ENCODE measurements around the gene ALDOB.

DNA sequence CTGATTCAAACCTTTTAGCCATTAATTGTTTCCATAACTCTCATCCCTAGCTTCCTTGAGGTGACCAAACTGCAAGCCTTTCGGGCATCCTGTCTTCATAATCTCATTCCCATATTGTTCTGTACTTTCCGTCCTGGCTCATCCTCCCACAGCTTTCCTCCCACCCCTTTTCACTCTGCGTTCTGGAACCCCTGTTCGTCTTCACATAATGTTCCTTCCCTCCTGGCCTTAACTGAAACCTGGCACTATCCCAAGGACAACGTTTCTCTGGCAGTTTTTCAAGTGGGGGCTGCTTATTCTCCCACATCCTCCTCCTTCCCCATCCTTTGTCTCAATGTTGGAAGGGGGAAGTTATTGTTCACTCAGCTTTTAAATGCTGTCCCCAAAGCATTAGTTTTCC, 35.5 kb downstream of the ALDOB start:
- TF ChIP-seq, protein P1, sequence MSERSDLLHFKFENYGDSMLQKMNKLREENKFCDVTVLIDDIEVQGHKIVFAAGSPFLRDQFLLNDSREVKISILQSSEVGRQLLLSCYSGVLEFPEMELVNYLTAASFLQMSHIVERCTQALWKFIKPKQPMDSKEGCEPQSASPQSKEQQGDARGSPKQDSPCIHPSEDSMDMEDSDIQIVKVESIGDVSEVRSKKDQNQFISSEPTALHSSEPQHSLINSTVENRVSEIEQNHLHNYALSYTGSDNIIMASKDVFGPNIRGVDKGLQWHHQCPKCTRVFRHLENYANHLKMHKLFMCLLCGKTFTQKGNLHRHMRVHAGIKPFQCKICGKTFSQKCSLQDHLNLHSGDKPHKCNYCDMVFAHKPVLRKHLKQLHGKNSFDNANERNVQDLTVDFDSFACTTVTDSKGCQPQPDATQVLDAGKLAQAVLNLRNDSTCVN (tag by site-specific recombination; optimal IDR thresholded peaks at IDR 0.05) = no peak
- TF ChIP-seq, protein P2, sequence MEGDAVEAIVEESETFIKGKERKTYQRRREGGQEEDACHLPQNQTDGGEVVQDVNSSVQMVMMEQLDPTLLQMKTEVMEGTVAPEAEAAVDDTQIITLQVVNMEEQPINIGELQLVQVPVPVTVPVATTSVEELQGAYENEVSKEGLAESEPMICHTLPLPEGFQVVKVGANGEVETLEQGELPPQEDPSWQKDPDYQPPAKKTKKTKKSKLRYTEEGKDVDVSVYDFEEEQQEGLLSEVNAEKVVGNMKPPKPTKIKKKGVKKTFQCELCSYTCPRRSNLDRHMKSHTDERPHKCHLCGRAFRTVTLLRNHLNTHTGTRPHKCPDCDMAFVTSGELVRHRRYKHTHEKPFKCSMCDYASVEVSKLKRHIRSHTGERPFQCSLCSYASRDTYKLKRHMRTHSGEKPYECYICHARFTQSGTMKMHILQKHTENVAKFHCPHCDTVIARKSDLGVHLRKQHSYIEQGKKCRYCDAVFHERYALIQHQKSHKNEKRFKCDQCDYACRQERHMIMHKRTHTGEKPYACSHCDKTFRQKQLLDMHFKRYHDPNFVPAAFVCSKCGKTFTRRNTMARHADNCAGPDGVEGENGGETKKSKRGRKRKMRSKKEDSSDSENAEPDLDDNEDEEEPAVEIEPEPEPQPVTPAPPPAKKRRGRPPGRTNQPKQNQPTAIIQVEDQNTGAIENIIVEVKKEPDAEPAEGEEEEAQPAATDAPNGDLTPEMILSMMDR (tag by site-specific recombination; IDR thresholded peaks at IDR 0.05) = no peak
- TF ChIP-seq, protein P3, sequence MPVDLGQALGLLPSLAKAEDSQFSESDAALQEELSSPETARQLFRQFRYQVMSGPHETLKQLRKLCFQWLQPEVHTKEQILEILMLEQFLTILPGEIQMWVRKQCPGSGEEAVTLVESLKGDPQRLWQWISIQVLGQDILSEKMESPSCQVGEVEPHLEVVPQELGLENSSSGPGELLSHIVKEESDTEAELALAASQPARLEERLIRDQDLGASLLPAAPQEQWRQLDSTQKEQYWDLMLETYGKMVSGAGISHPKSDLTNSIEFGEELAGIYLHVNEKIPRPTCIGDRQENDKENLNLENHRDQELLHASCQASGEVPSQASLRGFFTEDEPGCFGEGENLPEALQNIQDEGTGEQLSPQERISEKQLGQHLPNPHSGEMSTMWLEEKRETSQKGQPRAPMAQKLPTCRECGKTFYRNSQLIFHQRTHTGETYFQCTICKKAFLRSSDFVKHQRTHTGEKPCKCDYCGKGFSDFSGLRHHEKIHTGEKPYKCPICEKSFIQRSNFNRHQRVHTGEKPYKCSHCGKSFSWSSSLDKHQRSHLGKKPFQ (tag by site-specific recombination; IDR thresholded peaks at IDR 0.05) = no peak
- TF ChIP-seq ZNF133 (tag by site-specific recombination; IDR thresholded peaks at IDR 0.05) (no peak), ZNF221 (tag by site-specific recombination; IDR thresholded peaks at IDR 0.05; ENCODE audit: borderline replicate concordance) (no peak), ZBTB21 (tag by site-specific recombination; IDR thresholded peaks at IDR 0.05) (no peak), ZNF830 (tag by site-specific recombination; IDR thresholded peaks at IDR 0.05; ENCODE audit: low read depth) (no peak), ZNF544 (tag by site-specific recombination; IDR thresholded peaks at IDR 0.05) (no peak), PRDM1 (tag by site-specific recombination; IDR thresholded peaks at IDR 0.05) (no peak), SP2 (tag by site-specific recombination; IDR thresholded peaks at IDR 0.05) (no peak), PRDM2 (tag by site-specific recombination; IDR thresholded peaks at IDR 0.05; ENCODE audit: borderline replicate concordance) (no peak)
- TF ChIP-seq, protein P4, sequence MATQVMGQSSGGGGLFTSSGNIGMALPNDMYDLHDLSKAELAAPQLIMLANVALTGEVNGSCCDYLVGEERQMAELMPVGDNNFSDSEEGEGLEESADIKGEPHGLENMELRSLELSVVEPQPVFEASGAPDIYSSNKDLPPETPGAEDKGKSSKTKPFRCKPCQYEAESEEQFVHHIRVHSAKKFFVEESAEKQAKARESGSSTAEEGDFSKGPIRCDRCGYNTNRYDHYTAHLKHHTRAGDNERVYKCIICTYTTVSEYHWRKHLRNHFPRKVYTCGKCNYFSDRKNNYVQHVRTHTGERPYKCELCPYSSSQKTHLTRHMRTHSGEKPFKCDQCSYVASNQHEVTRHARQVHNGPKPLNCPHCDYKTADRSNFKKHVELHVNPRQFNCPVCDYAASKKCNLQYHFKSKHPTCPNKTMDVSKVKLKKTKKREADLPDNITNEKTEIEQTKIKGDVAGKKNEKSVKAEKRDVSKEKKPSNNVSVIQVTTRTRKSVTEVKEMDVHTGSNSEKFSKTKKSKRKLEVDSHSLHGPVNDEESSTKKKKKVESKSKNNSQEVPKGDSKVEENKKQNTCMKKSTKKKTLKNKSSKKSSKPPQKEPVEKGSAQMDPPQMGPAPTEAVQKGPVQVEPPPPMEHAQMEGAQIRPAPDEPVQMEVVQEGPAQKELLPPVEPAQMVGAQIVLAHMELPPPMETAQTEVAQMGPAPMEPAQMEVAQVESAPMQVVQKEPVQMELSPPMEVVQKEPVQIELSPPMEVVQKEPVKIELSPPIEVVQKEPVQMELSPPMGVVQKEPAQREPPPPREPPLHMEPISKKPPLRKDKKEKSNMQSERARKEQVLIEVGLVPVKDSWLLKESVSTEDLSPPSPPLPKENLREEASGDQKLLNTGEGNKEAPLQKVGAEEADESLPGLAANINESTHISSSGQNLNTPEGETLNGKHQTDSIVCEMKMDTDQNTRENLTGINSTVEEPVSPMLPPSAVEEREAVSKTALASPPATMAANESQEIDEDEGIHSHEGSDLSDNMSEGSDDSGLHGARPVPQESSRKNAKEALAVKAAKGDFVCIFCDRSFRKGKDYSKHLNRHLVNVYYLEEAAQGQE (tag by site-specific recombination; IDR thresholded peaks at IDR 0.05) = no peak

All from HEK293 (cell line).